Esophagus muscularis mucosa (tissue), 4 donors: ENCODE measurements around the gene DNLZ.

Experiments used
- CTCF ChIP-seq, 3 experiments: fragments of 200-600 bp in 2 of 3; fragments of 450-650 bp in 1 of 3; sonication (generic) in 2 of 3; IDR thresholded peaks; one replicate each; pipeline ENCODE4 v1.5.1; 2017 to 2019; ENCODE audit warnings: antibody characterized with exemption in 3 of 3, mild to moderate bottlenecking in 2 of 3, moderate library complexity in 1 of 3
- EP300 ChIP-seq: sonication (generic); formaldehyde crosslinking; IDR thresholded peaks from one replicate; pipeline ENCODE4 v1.6.1; 2017; ENCODE audit warnings: antibody characterized with exemption
- POLR2A ChIP-seq: fragments of 450-650 bp; IDR thresholded peaks from one replicate; pipeline ENCODE4 v1.6.1; 2017; ENCODE audit warnings: antibody characterized with exemption, moderate library complexity, mild to moderate bottlenecking, low read depth
- POLR2AphosphoS5 ChIP-seq, 2 donors: sonication (generic); formaldehyde crosslinking; IDR thresholded peaks; one replicate each; pipeline ENCODE4 v1.6.1; 2017; ENCODE audit warnings: antibody characterized with exemption in 2 of 2

- no peak for TF ChIP-seq CTCF (IDR thresholded peaks at IDR 0.05)
- TF ChIP-seq POLR2A: no peak
- no peak for TF ChIP-seq EP300
- no peak for TF ChIP-seq POLR2AphosphoS5 (IDR thresholded peaks at IDR 0.05)
These were observed 16.5 kb downstream of the DNLZ start for GRCh38 chr9:136346927-136347465.
